K562 (cell line): Measurements from ENCODE around the gene SMIM29. TPM values are rescaled to one million over a fixed set of nuclear protein-coding genes. Genes with fewer than 3 reads are reported as not detected.

Experiments used
- BCL6 ChIP-seq: fragments of 250-450 bp; sonication (Bioruptor Pico); IDR thresholded peaks from 2 replicates; pipeline ENCODE4 v1.4.0; 2020
- FOSL1 ChIP-seq: fragments of 200-800 bp; sonication (Bioruptor generic); conservative IDR thresholded peaks from 2 replicates; pipeline ENCODE4 v1.6.1; 2016; ENCODE audit warnings: missing genetic modification characterization, missing compliant biosample characterization
- FOXM1 ChIP-seq, 2 experiments: fragments of 450-650 bp in 1 of 2; sonication (generic) in 1 of 2; formaldehyde crosslinking in 1 of 2; IDR thresholded peaks; 2 replicates each; pipeline versions ENCODE4 v1.6.1 to v1.9.0; 2017 to 2022; ENCODE audit warnings: low read depth in 2 of 2, mild to moderate bottlenecking in 2 of 2, missing genetic modification reagents in 1 of 2, moderate library complexity in 1 of 2
- GABPB1 ChIP-seq: sonication (generic); formaldehyde crosslinking; IDR thresholded peaks from 2 replicates; pipeline ENCODE4 v1.8.0; 2022; ENCODE audit warnings: mild to moderate bottlenecking, missing genetic modification reagents
- GTF2A2 ChIP-seq: IDR thresholded peaks from 2 replicates; pipeline ENCODE4 v1.6.1; 2016; ENCODE audit warnings: mild to moderate bottlenecking, missing genetic modification characterization, missing compliant biosample characterization
- NR2C2 ChIP-seq, 2 experiments: fragments of 200-800 bp in 1 of 2; sonication (Bioruptor generic) in 1 of 2; sonication (generic) in 1 of 2; formaldehyde crosslinking in 1 of 2; IDR thresholded peaks; 2 replicates each; pipeline versions ENCODE4 v1.6.1 to v1.8.0; 2016 to 2022; ENCODE audit warnings: mild to moderate bottlenecking in 1 of 2, missing compliant biosample characterization in 1 of 2, missing genetic modification characterization in 1 of 2, missing genetic modification reagents in 1 of 2
- SETDB1 ChIP-seq: IDR thresholded peaks from one replicate; pipeline ENCODE4 v1.6.1; 2012; ENCODE audit warnings: low read length, control low read depth, inconsistent platforms
- SIRT6 ChIP-seq: IDR thresholded peaks from one replicate; pipeline ENCODE4 v1.6.1; 2012; ENCODE audit warnings: low read depth, mild to moderate bottlenecking, control low read depth, inconsistent platforms, low read length, moderate library complexity
- ZNF174 ChIP-seq: fragments of 250-450 bp; sonication (Bioruptor Pico); IDR thresholded peaks from 2 replicates; pipeline ENCODE4 v1.4.0; 2020; ENCODE audit warnings: mild to moderate bottlenecking
- ZNF175 ChIP-seq: fragments of 200-800 bp; sonication (Bioruptor generic); IDR thresholded peaks from 2 replicates; pipeline ENCODE4 v1.6.1; 2016; ENCODE audit warnings: low read depth, mild to moderate bottlenecking, missing genetic modification characterization, missing compliant biosample characterization
- ZNF217 ChIP-seq: sonication (generic); formaldehyde crosslinking; IDR thresholded peaks from 2 replicates; pipeline ENCODE4 v1.8.0; 2022; ENCODE audit warnings: mild to moderate bottlenecking, missing genetic modification reagents
- ZNF644 ChIP-seq: fragments of 200-800 bp; sonication (Bioruptor generic); IDR thresholded peaks from 2 replicates; pipeline ENCODE4 v1.6.1; 2016; ENCODE audit warnings: low read depth, missing genetic modification characterization, missing compliant biosample characterization
- polyA plus RNA-seq, 8 experiments: library from polyadenylated mRNA; depleted of rRNA in 4 of 8; stranded (reverse) in 5 of 8; unstranded in 3 of 8; fragments of >200 nt; fragmentation: Nextera tagmentation in 2 of 8; fragmentation: Illumina TruSeq in 1 of 8; extraction: Ambion mirVana in 2 of 8; extraction: Trizol in 1 of 8; gene quantifications; 2 replicates each; pipeline versions ENCODE4 v1.2.1 to v1.2.3, GENCODE V29; 2011 to 2014; ENCODE audit warnings: inconsistent platforms in 1 of 8, missing spikeins in 1 of 8
- total RNA-seq, 7 experiments: library from RNA; depleted of rRNA in 6 of 7; stranded (reverse); fragments of >200 nt in 6 of 7; fragmentation: Illumina TruSeq in 2 of 7; extraction: Trizol in 2 of 7; gene quantifications; 2 replicates each; pipeline versions ENCODE4 v1.2.1 to v1.2.3, GENCODE V29; 2011 to 2021; ENCODE audit warnings: low replicate concordance in 1 of 7
- TF ChIP-seq, protein P1 (sequence below): fragments of 250-450 bp; sonication (Bioruptor Pico); IDR thresholded peaks from 2 replicates; pipeline ENCODE4 v1.9.0; 2021; ENCODE audit warnings: mild to moderate bottlenecking, inconsistent platforms
- TF ChIP-seq, protein P2 (sequence below), 3 experiments: fragments of 200-800 bp in 1 of 3; sonication (Bioruptor generic) in 1 of 3; sonication (generic) in 1 of 3; formaldehyde crosslinking in 1 of 3; IDR thresholded peaks; 2 replicates each; pipeline versions ENCODE4 v1.6.1 to v1.8.0; 2016 to 2022; ENCODE audit warnings: mild to moderate bottlenecking in 2 of 3, missing compliant biosample characterization in 2 of 3, missing genetic modification characterization in 2 of 3, missing genetic modification reagents in 1 of 3
- TF ChIP-seq, protein P3 (sequence below): sonication (generic); formaldehyde crosslinking; IDR thresholded peaks from 2 replicates; pipeline ENCODE4 v1.8.0; 2022; ENCODE audit warnings: mild to moderate bottlenecking, low read depth, missing genetic modification reagents
- TF ChIP-seq, protein P4 (sequence below): fragments of 250-450 bp; sonication (Bioruptor Pico); IDR thresholded peaks from 2 replicates; pipeline ENCODE4 v1.4.0; 2020; ENCODE audit warnings: mild to moderate bottlenecking, moderate library complexity

The SMIM29 gene
- total and polyA plus RNA-seq, 9 of the 15 experiments (the other 6 are each of a cell fraction or from before 2014, with no cell fraction given): 6.5 to 36.7 (median 20.9) TPM

DNA sequence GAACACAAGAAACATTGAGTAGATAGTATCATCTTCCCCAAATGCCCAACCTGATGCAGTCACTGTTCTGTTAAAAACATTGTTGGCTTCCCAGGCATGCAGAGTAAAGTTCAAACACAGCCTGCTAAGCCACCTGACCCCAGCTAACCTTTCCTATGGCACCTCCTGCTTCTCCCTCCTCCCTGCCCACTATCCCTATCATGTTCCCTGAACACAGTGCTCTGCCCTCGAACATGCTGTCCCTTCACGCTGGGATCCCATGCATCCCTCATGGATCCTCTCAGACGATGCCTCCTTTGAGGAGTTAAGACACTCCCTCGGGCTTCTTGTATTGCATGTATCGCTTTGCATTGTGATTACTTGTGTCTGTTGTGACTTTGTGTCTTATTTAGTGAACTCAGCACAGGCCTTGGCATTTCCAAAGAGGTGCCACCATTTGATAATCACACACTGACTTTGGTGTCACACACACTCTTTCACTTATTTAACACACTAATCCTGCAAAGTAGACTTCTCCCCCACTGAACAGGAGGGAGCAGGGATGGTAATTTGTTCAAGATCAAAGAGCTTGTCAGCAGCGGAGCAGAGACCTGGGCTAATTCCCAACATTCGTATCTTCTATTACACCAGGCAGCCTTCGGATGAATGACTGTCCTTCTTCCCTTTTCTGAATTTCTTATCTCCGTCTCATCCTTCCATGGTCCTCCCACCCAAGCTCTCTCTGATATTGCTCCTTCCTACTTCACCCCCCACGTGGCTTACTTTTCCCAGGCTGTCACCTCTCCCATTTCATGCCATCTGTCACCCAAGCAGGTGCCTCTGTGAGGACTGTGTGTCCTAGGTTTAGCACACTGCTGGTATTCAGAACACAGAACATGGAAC lies 28.3 kb upstream of the SMIM29 start (continued):
- TF ChIP-seq SETDB1 (no peak), NR2C2 (CRISPR knock-in tag; IDR thresholded peaks at IDR 0.05) (no peak), NR2C2 (tag; IDR thresholded peaks at IDR 0.05) (0 out of 2 replicates have a peak, but pooled peaks have one; percentile 31), GABPB1 (CRISPR knock-in tag) (no peak; the same call in 1 of the 2 replicates), ZNF217 (CRISPR knock-in tag) (no peak), FOXM1 (IDR thresholded peaks at IDR 0.05; ENCODE audit: low read depth) (no peak), FOXM1 (CRISPR knock-in tag; IDR thresholded peaks at IDR 0.05; ENCODE audit: low read depth) (no peak), FOSL1 (tag) (0 out of 2 replicates have a peak, but pooled peaks have one; percentile 41), ZNF174 (CRISPR knock-in tag) (no peak), ZNF175 (CRISPR knock-in tag) (peak; percentile 73; the same call in 1 of the 2 replicates), BCL6 (CRISPR knock-in tag) (no peak), ZNF644 (no peak), GTF2A2 (tag) (no peak), SIRT6 (no peak)
- TF ChIP-seq, protein P1, sequence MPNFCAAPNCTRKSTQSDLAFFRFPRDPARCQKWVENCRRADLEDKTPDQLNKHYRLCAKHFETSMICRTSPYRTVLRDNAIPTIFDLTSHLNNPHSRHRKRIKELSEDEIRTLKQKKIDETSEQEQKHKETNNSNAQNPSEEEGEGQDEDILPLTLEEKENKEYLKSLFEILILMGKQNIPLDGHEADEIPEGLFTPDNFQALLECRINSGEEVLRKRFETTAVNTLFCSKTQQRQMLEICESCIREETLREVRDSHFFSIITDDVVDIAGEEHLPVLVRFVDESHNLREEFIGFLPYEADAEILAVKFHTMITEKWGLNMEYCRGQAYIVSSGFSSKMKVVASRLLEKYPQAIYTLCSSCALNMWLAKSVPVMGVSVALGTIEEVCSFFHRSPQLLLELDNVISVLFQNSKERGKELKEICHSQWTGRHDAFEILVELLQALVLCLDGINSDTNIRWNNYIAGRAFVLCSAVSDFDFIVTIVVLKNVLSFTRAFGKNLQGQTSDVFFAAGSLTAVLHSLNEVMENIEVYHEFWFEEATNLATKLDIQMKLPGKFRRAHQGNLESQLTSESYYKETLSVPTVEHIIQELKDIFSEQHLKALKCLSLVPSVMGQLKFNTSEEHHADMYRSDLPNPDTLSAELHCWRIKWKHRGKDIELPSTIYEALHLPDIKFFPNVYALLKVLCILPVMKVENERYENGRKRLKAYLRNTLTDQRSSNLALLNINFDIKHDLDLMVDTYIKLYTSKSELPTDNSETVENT (CRISPR knock-in tag): no peak
- TF ChIP-seq, protein P2, sequence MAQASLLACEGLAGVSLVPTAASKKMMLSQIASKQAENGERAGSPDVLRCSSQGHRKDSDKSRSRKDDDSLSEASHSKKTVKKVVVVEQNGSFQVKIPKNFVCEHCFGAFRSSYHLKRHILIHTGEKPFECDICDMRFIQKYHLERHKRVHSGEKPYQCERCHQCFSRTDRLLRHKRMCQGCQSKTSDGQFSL (CRISPR knock-in tag; IDR thresholded peaks at IDR 0.05): peak; percentile 59
- TF ChIP-seq, protein P2 (tag; IDR thresholded peaks at IDR 0.05): no peak
- TF ChIP-seq, protein P3, sequence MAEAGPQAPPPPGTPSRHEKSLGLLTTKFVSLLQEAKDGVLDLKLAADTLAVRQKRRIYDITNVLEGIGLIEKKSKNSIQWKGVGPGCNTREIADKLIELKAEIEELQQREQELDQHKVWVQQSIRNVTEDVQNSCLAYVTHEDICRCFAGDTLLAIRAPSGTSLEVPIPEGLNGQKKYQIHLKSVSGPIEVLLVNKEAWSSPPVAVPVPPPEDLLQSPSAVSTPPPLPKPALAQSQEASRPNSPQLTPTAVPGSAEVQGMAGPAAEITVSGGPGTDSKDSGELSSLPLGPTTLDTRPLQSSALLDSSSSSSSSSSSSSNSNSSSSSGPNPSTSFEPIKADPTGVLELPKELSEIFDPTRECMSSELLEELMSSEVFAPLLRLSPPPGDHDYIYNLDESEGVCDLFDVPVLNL (CRISPR knock-in tag): no peak
- TF ChIP-seq, protein P4, sequence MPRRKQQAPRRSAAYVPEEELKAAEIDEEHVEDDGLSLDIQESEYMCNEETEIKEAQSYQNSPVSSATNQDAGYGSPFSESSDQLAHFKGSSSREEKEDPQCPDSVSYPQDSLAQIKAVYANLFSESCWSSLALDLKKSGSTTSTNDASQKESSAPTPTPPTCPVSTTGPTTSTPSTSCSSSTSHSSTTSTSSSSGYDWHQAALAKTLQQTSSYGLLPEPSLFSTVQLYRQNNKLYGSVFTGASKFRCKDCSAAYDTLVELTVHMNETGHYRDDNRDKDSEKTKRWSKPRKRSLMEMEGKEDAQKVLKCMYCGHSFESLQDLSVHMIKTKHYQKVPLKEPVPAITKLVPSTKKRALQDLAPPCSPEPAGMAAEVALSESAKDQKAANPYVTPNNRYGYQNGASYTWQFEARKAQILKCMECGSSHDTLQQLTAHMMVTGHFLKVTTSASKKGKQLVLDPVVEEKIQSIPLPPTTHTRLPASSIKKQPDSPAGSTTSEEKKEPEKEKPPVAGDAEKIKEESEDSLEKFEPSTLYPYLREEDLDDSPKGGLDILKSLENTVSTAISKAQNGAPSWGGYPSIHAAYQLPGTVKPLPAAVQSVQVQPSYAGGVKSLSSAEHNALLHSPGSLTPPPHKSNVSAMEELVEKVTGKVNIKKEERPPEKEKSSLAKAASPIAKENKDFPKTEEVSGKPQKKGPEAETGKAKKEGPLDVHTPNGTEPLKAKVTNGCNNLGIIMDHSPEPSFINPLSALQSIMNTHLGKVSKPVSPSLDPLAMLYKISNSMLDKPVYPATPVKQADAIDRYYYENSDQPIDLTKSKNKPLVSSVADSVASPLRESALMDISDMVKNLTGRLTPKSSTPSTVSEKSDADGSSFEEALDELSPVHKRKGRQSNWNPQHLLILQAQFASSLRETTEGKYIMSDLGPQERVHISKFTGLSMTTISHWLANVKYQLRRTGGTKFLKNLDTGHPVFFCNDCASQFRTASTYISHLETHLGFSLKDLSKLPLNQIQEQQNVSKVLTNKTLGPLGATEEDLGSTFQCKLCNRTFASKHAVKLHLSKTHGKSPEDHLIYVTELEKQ (CRISPR knock-in tag): no peak
